T-cell (primary cell): ENCODE measurements around the gene IFITM10. TPM values are rescaled to one million over a fixed set of nuclear protein-coding genes. Genes with fewer than 3 reads are reported as not detected.

Experiments used
- ATAC-seq, 4 experiments: fragments of 200-7000 bp in 3 of 4; fragments of 150-1000 bp in 1 of 4; cut with Tn5 transposase; replicated peaks in 1 of 4; 1 replicate in 3 of 4; 2 replicates in 1 of 4; pipeline ENCODE4 v1.10.0; 2021; ENCODE audit warnings: moderate library complexity in 3 of 4, mild to moderate bottlenecking in 2 of 4, moderate number of reproducible peaks in 1 of 4
- CTCF ChIA-PET, 2 donors: fragments of 300-600 bp; sonication (Branson Sonifier 250); formaldehyde crosslinking; loops; one replicate each; lab custom pipeline; 2022; ENCODE audit warnings: antibody characterized with exemption in 2 of 2; lab: Charles Lee
- POLR2A ChIA-PET, 2 donors: fragments of 300-600 bp; sonication (Branson Sonifier 250); formaldehyde crosslinking; loops; one replicate each; lab custom pipeline; 2022; ENCODE audit warnings: antibody characterized with exemption in 2 of 2; lab: Charles Lee
- DNase-seq, 35 experiments: peaks; one replicate each; pipeline versions ENCODE4 v3.0.0 to v3.0.0-alpha.2; 2013 to 2023
- H3K27ac ChIP-seq: one replicate; pipeline ENCODE4 v1.5.1; 2013; ENCODE audit warnings: low read length
- H3K27me3 ChIP-seq, 2 experiments: replicated peaks in 1 of 2; 1 replicate in 1 of 2; 2 replicates in 1 of 2; pipeline versions ENCODE4 v1.6.1 to v1.7.0; 2013; ENCODE audit warnings: low read length in 1 of 2, mixed read lengths in 1 of 2; ENCODE audit not compliant: control insufficient read depth in 2 of 2, insufficient read depth in 2 of 2; ENCODE audit errors: extremely low read depth in 1 of 2
- H3K36me3 ChIP-seq, 2 donors: 1 replicate in 1 of 2; 2 replicates in 1 of 2; pipeline versions ENCODE4 v1.6.1 to v1.7.0; 2013; ENCODE audit warnings: low read length in 1 of 2; ENCODE audit not compliant: control insufficient read depth in 2 of 2, insufficient read depth in 1 of 2; ENCODE audit errors: extremely low read depth in 1 of 2
- H3K4me1 ChIP-seq, 2 experiments: 1 replicate in 1 of 2; 2 replicates in 1 of 2; pipeline versions ENCODE4 v1.6.1 to v1.7.0; 2013; ENCODE audit warnings: low read length in 2 of 2, mixed read lengths in 1 of 2; ENCODE audit not compliant: insufficient read depth in 2 of 2, control insufficient read depth in 1 of 2; ENCODE audit errors: extremely low read depth in 1 of 2
- H3K4me3 ChIP-seq, 2 donors: 1 replicate in 1 of 2; 2 replicates in 1 of 2; pipeline versions ENCODE4 v1.5.1 to v1.7.0; 2013; ENCODE audit warnings: mild to moderate bottlenecking in 2 of 2, low read length in 1 of 2, moderate library complexity in 1 of 2; ENCODE audit not compliant: control insufficient read depth in 1 of 2; ENCODE audit errors: extremely low read depth in 1 of 2
- H3K9me3 ChIP-seq: 2 replicates; pipeline ENCODE4 v1.7.0; 2013
- H3K27ac Mint-ChIP-seq, 2 donors: one replicate each; pipeline ENCODE4 v1.8.0; 2020 to 2021; ENCODE audit warnings: mild to moderate bottlenecking in 2 of 2, mixed read lengths in 2 of 2
- H3K27me3 Mint-ChIP-seq, 2 donors: one replicate each; pipeline ENCODE4 v1.8.0; 2021 to 2022; ENCODE audit warnings: mixed read lengths in 2 of 2
- H3K36me3 Mint-ChIP-seq: one replicate; pipeline ENCODE4 v1.8.0; 2021; ENCODE audit warnings: mixed read lengths
- H3K4me1 Mint-ChIP-seq, 3 donors: one replicate each; pipeline ENCODE4 v1.8.0; 2020 to 2022; ENCODE audit warnings: mixed read lengths in 3 of 3, mild to moderate bottlenecking in 1 of 3
- H3K4me3 Mint-ChIP-seq, 3 donors: one replicate each; pipeline ENCODE4 v1.8.0; 2020 to 2022; ENCODE audit warnings: mild to moderate bottlenecking in 3 of 3, mixed read lengths in 3 of 3, moderate library complexity in 3 of 3
- H3K9me3 Mint-ChIP-seq, 3 donors: one replicate each; pipeline ENCODE4 v1.8.0; 2020 to 2022; ENCODE audit warnings: mixed read lengths in 3 of 3
- WGBS: methylation state at CpG from one replicate; pipeline ENCODE4 v1.1.5; 2013; ENCODE audit warnings: missing lambda C conversion rate; ENCODE audit not compliant: insufficient coverage; 5-methylcytosine and 5-hydroxymethylcytosine counted together
- total RNA-seq, 35 experiments: library from RNA in 6 of 35; stranded (reverse) in 6 of 35; fragments of 120-200 nt in 1 of 35; gene quantifications; one replicate each; pipeline versions ENCODE4 v1.2.1 to v1.2.4 and lab custom pipeline; 2013 to 2026

IFITM10 gene
- total RNA-seq, 5 donors from 2014 or later (not counting 1 experiment from before 2014, with no cell fraction given) = 0.72 to 4.2 (median 1.8) TPM

DNA sequence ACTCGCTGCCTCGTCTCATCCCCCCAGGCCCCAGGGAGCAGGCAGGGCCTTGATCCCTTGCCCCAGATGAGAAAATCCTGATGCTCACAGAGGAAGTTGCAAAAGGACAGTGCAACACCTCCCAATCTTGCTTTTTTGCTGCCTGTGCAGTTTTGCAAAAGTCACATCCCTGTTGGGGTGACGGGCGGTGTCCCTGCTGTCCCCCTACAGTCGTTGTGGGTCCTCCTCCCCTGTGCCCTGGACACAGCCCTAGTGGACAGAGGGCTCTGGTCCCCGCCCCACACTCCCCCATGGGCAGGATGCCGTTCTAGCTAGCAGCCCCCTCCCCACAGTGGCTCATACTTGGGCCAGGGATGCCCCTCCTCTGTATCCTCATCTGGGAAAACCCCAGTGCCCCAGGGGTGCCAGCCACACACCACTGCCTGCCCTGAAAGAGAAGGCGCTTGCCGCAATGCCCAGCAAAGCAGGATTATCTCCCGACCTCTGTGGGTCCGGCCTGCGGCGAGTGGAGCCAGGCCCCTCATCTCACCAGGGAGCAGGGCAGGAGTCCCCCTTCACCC lies 31.7 kb upstream of the IFITM10 start:
- Histone ChIP-seq H3K27me3 (peaks cover 0 to 32% of the 10 kb centered on the region in 2 experiments), H3K4me1 (peaks cover 0 to 6% of the 10 kb centered on the region in 2 experiments), H3K4me3 (no peak overlapping the region), H3K27ac (no peak overlapping the region), H3K36me3 (no peaks in the 10 kb centered on the region), H3K9me3 (no peaks in the 10 kb centered on the region)
- Mint-ChIP-seq H3K9me3 (no peaks in the 10 kb centered on the region), H3K4me3 (no peak overlapping the region), H3K27ac (no peak overlapping the region), H3K27me3 (peaks cover 0 to 3% of the 10 kb centered on the region in 2 donors), H3K36me3 (no peaks in the 10 kb centered on the region), H3K4me1 (peaks cover 0 to 6% (median 0%) of the 10 kb centered on the region in 3 donors)
- 86% methylated on average over 13 of the region's 13 CpGs for WGBS
- POLR2A ChIA-PET = no interaction called here
- CTCF ChIA-PET = no interaction called here
- DNase-seq (no peak), ATAC-seq (no peak)

DNA sequence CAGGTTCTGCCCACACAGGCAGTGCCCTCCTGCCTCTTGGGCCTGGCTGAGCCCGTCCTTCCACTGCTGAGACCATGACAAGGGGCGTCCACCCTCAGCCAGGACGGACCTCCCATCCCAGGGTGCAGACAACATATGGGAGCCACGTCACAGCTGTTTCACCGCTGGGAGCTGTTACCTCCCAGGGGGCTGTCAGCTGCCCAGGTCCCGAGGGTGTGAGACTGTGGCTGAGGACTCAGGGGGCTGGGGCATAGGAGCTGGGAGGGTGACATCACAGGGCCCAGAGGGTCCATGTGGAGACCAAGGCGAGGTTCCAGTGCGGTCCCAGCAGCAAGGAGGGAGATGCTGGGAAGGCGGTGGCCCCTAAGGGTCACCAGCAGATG lies 31.2 kb upstream of the IFITM10 start:
- H3K27me3 Mint-ChIP-seq = peaks cover 0 to 3% of the 10 kb centered on the region in 2 donors
- peaks cover 0 to 6% of the 10 kb centered on the region in 2 experiments for H3K4me1 ChIP-seq

GRCh38 chr11:1780700-1781592 lies 30.6 kb upstream of the IFITM10 start:
- DNase-seq = peak in 1 of 35 experiments; percentile 39

More for the DNA sequence above, 31.2 kb upstream of the IFITM10 start:
- DNase-seq (no peak), ATAC-seq (no peak)
- Mint-ChIP-seq H3K27ac (no peak overlapping the region), H3K9me3 (no peaks in the 10 kb centered on the region), H3K4me3 (no peak overlapping the region), H3K36me3 (no peaks in the 10 kb centered on the region), H3K4me1 (peaks cover 0 to 6% (median 0%) of the 10 kb centered on the region in 3 donors)
- Histone ChIP-seq H3K27ac (no peak overlapping the region), H3K27me3 (peaks cover 0 to 32% of the 10 kb centered on the region in 2 experiments), H3K36me3 (no peaks in the 10 kb centered on the region), H3K9me3 (no peaks in the 10 kb centered on the region), H3K4me3 (no peak overlapping the region)
- ChIA-PET POLR2A (no interaction called here), CTCF (no interaction called here)
- WGBS = 77% methylated on average over 9 of the region's 9 CpGs

DNA sequence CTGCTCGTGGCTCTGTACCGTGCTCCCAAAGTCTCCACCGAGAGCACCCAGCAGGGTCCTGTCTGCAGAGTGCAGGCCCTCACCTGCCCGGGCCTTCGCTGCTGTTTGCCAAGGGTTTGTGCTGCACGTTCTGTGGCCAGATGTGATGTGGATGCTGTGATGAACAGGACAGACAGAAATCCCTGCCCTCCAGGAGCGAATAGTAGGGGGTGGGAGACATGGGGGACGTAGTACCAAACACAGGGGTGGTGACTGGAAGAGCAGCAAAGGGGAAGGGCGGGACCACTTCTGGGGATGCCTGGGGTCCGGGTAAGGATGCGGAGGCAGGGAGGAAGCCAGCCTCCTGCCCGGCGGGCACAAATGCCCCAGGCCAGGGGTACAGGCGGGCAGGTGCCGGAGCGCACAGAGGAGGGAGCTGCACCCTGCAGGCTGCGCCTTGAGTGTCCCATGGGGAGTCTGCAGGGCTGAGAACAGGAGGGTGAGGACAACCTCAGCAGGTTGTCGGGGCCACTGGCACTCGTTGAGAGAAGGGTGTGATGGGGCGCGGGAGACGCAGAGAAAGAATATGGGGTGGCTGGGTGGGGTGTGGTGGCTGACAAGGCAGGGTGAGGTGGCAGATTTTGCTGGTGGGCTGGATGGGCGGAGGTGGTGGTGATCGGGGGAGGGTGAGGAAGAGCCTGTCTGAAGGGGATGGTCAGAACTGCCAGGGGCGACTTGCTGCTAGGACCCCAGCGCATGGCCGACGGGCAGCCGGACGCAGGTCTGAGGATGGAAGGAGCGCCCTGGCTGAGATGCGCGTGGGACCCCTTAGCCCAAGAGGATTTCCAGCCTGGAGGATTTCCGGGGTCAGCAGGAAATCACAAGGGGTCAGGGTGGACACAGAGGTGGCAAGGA lies 29.7 kb upstream of the IFITM10 start:
- DNase-seq (no peak), ATAC-seq (no peak)
- H3K27me3 ChIP-seq = peaks cover 0 to 32% of the 10 kb centered on the region in 2 experiments
- no peak overlapping the region for H3K4me3 ChIP-seq
- no peaks in the 10 kb centered on the region for H3K9me3 Mint-ChIP-seq
- H3K27ac ChIP-seq = no peak overlapping the region
- peaks cover 0 to 6% (median 0%) of the 10 kb centered on the region in 3 donors for H3K4me1 Mint-ChIP-seq
- peaks cover 0 to 6% of the 10 kb centered on the region in 2 experiments for H3K4me1 ChIP-seq
- peaks cover 0 to 3% of the 10 kb centered on the region in 2 donors for H3K27me3 Mint-ChIP-seq
- ChIA-PET CTCF (no interaction called here), POLR2A (interaction anchor here in 1 of 2 donors (0.6 kb wide), 1 partner anchor 62 kb away, joined by 5 read pairs; no protein-coding TSS in a partner anchor)
- 87% methylated on average over 31 of the region's 34 CpGs for WGBS
- no peaks in the 10 kb centered on the region for H3K9me3 ChIP-seq
- H3K27ac Mint-ChIP-seq = no peak overlapping the region
- H3K36me3 Mint-ChIP-seq = no peaks in the 10 kb centered on the region
- H3K36me3 ChIP-seq = no peaks in the 10 kb centered on the region
- H3K4me3 Mint-ChIP-seq = no peak overlapping the region

More at GRCh38 chr11:1780700-1781592, 30.6 kb upstream of the IFITM10 start:
- Histone ChIP-seq H3K9me3 (no peaks in the 10 kb centered on the region), H3K36me3 (no peaks in the 10 kb centered on the region), H3K4me1 (peaks cover 0 to 6% of the 10 kb centered on the region in 2 experiments), H3K4me3 (no peak overlapping the region), H3K27me3 (peaks cover 0 to 32% of the 10 kb centered on the region in 2 experiments), H3K27ac (no peak overlapping the region)
- ChIA-PET POLR2A (interaction anchor here in 1 of 2 donors (0.6 kb wide), 1 partner anchor 63 kb away, joined by 5 read pairs; no protein-coding TSS in a partner anchor), CTCF (no interaction called here)
- peaks cover 0 to 6% (median 0%) of the 10 kb centered on the region in 3 donors for H3K4me1 Mint-ChIP-seq
- no peaks in the 10 kb centered on the region for H3K36me3 Mint-ChIP-seq
- WGBS = 75% methylated on average over 21 of the region's 25 CpGs
- peaks cover 0 to 3% of the 10 kb centered on the region in 2 donors for H3K27me3 Mint-ChIP-seq
- H3K9me3 Mint-ChIP-seq = no peaks in the 10 kb centered on the region
- H3K4me3 Mint-ChIP-seq = no peak overlapping the region
- H3K27ac Mint-ChIP-seq = no peak overlapping the region
- no peak for ATAC-seq

DNA sequence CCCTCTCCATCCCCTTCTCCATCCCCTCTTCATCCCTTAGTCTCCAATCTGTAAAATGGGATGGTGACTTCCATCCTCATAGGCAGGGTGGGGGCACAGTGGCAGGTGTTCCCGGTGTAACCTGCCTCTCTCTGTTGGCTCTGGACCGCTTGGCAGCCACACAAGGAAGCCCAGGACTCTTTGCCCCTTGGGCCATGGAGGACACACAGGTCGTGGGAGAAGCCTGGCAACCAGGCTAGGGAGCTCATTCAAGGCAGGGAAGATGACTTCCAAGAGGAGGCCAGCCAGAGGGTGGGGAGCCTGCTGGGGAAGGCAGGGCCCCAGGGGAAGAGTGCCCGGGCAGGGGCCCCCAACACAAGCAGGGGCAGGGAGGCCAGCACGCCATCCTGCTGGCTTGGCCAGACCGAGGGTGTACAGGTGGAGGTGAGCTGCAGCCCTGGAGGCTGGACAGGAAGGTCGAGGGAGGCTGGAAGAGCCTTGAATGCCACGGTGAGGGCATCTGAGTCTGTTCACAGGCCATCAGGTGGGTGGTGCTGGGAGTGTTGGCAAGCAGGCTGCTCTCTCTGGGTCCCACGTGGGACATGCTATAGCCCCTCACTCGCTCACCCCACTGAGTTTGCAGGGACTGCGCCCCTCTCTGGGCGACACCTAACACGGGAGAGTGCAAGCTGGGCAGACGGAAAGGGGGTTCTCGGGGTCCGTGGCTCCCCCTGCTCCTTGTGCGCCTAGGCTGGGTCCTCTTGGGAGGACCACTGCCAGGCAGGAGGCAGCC lies 28.8 kb upstream of the IFITM10 start:
- ChIA-PET CTCF (no interaction called here), POLR2A (no interaction called here)
- Histone ChIP-seq H3K27ac (no peak overlapping the region), H3K4me3 (no peak overlapping the region), H3K9me3 (no peaks in the 10 kb centered on the region), H3K36me3 (no peaks in the 10 kb centered on the region), H3K27me3 (peaks cover 0 to 31% of the 10 kb centered on the region in 2 experiments), H3K4me1 (peaks cover 0 to 6% of the 10 kb centered on the region in 2 experiments)
- Mint-ChIP-seq H3K4me3 (no peak overlapping the region), H3K27ac (no peak overlapping the region), H3K4me1 (peaks cover 0 to 6% (median 0%) of the 10 kb centered on the region in 3 donors), H3K27me3 (peaks cover 0 to 3% of the 10 kb centered on the region in 2 donors), H3K36me3 (no peaks in the 10 kb centered on the region), H3K9me3 (no peaks in the 10 kb centered on the region)
- no peak for ATAC-seq
- DNase-seq = no peak
- 75% methylated on average over 15 of the region's 17 CpGs for WGBS
